Measurements from ENCODE around the gene ATP2B3.
A peak's percentile ranks its signal among the peaks of the same experiment; 100 is the strongest.

Gene ATP2B3

DNA sequence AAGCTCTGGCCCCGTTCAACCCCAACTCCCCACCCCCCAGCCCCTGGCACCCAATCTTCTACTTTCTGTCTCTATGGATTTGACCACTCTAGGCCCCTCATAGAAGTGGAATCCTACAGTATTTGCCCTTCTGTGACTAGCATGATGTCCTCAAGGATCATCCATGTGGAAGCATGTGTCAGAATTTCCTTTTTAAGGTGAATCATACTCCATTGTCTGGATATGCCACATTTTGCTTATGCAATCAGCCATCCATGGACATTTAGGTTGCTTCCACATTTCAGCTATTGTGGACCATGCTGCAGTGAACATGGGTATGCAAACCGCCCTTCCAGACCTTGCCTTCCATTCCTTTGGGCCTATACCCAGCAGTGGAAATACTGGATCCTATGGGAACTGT lies 66.0 kb downstream of the ATP2B3 start:
- TF ChIP-seq, protein P1, sequence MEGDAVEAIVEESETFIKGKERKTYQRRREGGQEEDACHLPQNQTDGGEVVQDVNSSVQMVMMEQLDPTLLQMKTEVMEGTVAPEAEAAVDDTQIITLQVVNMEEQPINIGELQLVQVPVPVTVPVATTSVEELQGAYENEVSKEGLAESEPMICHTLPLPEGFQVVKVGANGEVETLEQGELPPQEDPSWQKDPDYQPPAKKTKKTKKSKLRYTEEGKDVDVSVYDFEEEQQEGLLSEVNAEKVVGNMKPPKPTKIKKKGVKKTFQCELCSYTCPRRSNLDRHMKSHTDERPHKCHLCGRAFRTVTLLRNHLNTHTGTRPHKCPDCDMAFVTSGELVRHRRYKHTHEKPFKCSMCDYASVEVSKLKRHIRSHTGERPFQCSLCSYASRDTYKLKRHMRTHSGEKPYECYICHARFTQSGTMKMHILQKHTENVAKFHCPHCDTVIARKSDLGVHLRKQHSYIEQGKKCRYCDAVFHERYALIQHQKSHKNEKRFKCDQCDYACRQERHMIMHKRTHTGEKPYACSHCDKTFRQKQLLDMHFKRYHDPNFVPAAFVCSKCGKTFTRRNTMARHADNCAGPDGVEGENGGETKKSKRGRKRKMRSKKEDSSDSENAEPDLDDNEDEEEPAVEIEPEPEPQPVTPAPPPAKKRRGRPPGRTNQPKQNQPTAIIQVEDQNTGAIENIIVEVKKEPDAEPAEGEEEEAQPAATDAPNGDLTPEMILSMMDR (IDR thresholded peaks at IDR 0.05; ENCODE audit: low read length) = no peak
- no peak for TF ChIP-seq EZH2 (IDR thresholded peaks at IDR 0.05; ENCODE audit: borderline replicate concordance, low read length)
- Histone ChIP-seq H3K27me3 (ENCODE audit: insufficient read depth, low read length) (no peaks in the 10 kb centered on the region), H3K9me3 (ENCODE audit: low read length) (no peaks in the 10 kb centered on the region), H3K36me3 (ENCODE audit: insufficient read depth, low read length) (peaks cover 11% of the 10 kb centered on the region), H3K4me2 (ENCODE audit: low read length) (peak overlapping the region; percentile 50; the same call in 1 of the 2 replicates), H3K9me2 (ENCODE audit: low read depth, low read length) (no peaks in the 10 kb centered on the region), H3K4me1 (ENCODE audit: insufficient read depth, low read length, severe bottlenecking) (peaks cover 13% of the 10 kb centered on the region), H3K79me2 (ENCODE audit: insufficient read depth, low read length) (no peaks in the 10 kb centered on the region), H3K27ac (ENCODE audit: low read depth, low read length, poor library complexity, severe bottlenecking) (no peak overlapping the region), H3F3A (ENCODE audit: insufficient read depth, low read length) (no peaks in the 10 kb centered on the region), H3K9ac (ENCODE audit: low read length) (no peak overlapping the region), H3K4me3 (ENCODE audit: low read depth, low read length, poor library complexity, severe bottlenecking) (no peak overlapping the region), H2AFZ (ENCODE audit: low read length) (no peak overlapping the region), H4K20me1 (ENCODE audit: insufficient read depth, low read length) (no peaks in the 10 kb centered on the region)

- Histone ChIP-seq H3K27me3 (ENCODE audit: insufficient read depth, low read length) (no peaks in the 10 kb centered on the region), H3K9me3 (ENCODE audit: low read length) (no peaks in the 10 kb centered on the region), H3F3A (ENCODE audit: insufficient read depth, low read length) (no peaks in the 10 kb centered on the region), H3K79me2 (ENCODE audit: insufficient read depth, low read length) (no peaks in the 10 kb centered on the region), H3K4me2 (ENCODE audit: low read length) (no peak overlapping the region), H3K27ac (ENCODE audit: low read depth, low read length, poor library complexity, severe bottlenecking) (no peak overlapping the region), H3K36me3 (ENCODE audit: insufficient read depth, low read length) (peaks cover 12% of the 10 kb centered on the region), H2AFZ (ENCODE audit: low read length) (no peak overlapping the region), H3K4me1 (ENCODE audit: insufficient read depth, low read length, severe bottlenecking) (peaks cover 15% of the 10 kb centered on the region), H3K9me2 (ENCODE audit: low read depth, low read length) (no peaks in the 10 kb centered on the region), H4K20me1 (ENCODE audit: insufficient read depth, low read length) (no peaks in the 10 kb centered on the region), H3K9ac (ENCODE audit: low read length) (no peak overlapping the region), H3K4me3 (ENCODE audit: low read depth, low read length, poor library complexity, severe bottlenecking) (no peak overlapping the region)
- TF ChIP-seq, protein P1 (IDR thresholded peaks at IDR 0.05; ENCODE audit: low read length) = no peak
- TF ChIP-seq EZH2 (IDR thresholded peaks at IDR 0.05; ENCODE audit: borderline replicate concordance, low read length) = no peak
Observed at GRCh38 chrX:153585827-153586226, 68.4 kb downstream of the ATP2B3 start.

GRCh38 chrX:153587342-153587741 lies 69.9 kb downstream of the ATP2B3 start:
- Histone ChIP-seq H3K4me2 (ENCODE audit: low read length) (no peak overlapping the region), H3K4me3 (ENCODE audit: low read depth, low read length, poor library complexity, severe bottlenecking) (no peak overlapping the region), H3K9me3 (ENCODE audit: low read length) (no peaks in the 10 kb centered on the region), H3K79me2 (ENCODE audit: insufficient read depth, low read length) (no peaks in the 10 kb centered on the region), H3K36me3 (ENCODE audit: insufficient read depth, low read length) (peaks cover 12% of the 10 kb centered on the region), H4K20me1 (ENCODE audit: insufficient read depth, low read length) (no peaks in the 10 kb centered on the region), H2AFZ (ENCODE audit: low read length) (no peak overlapping the region), H3K27me3 (ENCODE audit: insufficient read depth, low read length) (no peaks in the 10 kb centered on the region), H3K9me2 (ENCODE audit: low read depth, low read length) (no peaks in the 10 kb centered on the region), H3K27ac (ENCODE audit: low read depth, low read length, poor library complexity, severe bottlenecking) (no peak overlapping the region), H3F3A (ENCODE audit: insufficient read depth, low read length) (no peaks in the 10 kb centered on the region), H3K9ac (ENCODE audit: low read length) (no peak overlapping the region), H3K4me1 (ENCODE audit: insufficient read depth, low read length, severe bottlenecking) (peaks cover 24% of the 10 kb centered on the region)
- TF ChIP-seq, protein P1 (IDR thresholded peaks at IDR 0.05; ENCODE audit: low read length) = no peak
- no peak for TF ChIP-seq EZH2 (IDR thresholded peaks at IDR 0.05; ENCODE audit: borderline replicate concordance, low read length)

Data from OCI-LY1 (cell line).